Thoracic aorta (tissue), 2 donors: ENCODE results near the gene REV3L. TPM values are rescaled to one million over a fixed set of nuclear protein-coding genes. Genes with fewer than 3 reads are reported as not detected.

Experiments used
- ATAC-seq: fragments of 150-250 bp; one replicate; pipeline ENCODE4 v1.8.0; 2017; ENCODE audit warnings: low read depth; ENCODE audit not compliant: insufficient number of reproducible peaks, low FRiP score
- DNase-seq: peaks from one replicate; pipeline ENCODE4 v3.0.0-alpha.2; 2020; ENCODE audit warnings: low spot score
- H3K27ac ChIP-seq, 2 donors: fragments of 200-600 bp; sonication (generic); 1 replicate in 1 of 2; 2 replicates in 1 of 2; pipeline ENCODE4 v1.5.1; 2016; ENCODE audit warnings: mild to moderate bottlenecking in 2 of 2, moderate library complexity in 2 of 2
- H3K27me3 ChIP-seq: fragments of 200-600 bp; sonication (generic); replicated peaks from 2 replicates; pipeline ENCODE4 v1.6.0; 2016; ENCODE audit warnings: mild to moderate bottlenecking; ENCODE audit not compliant: insufficient read depth
- H3K36me3 ChIP-seq: fragments of 200-600 bp; sonication (generic); one replicate; pipeline ENCODE4 v1.5.1; 2016
- H3K4me1 ChIP-seq, 2 donors: fragments of 200-600 bp; sonication (generic); 1 replicate in 1 of 2; 2 replicates in 1 of 2; pipeline versions ENCODE4 v1.5.1 to v1.6.0; 2016; ENCODE audit warnings: low read depth in 2 of 2, mild to moderate bottlenecking in 1 of 2; ENCODE audit not compliant: control insufficient read depth in 1 of 2
- H3K4me3 ChIP-seq: fragments of 200-600 bp; sonication (generic); 2 replicates; pipeline ENCODE4 v1.5.1; 2016; ENCODE audit warnings: mild to moderate bottlenecking
- H3K9me3 ChIP-seq: fragments of 200-600 bp; sonication (generic); 2 replicates; pipeline ENCODE4 v1.5.1; 2016
- CTCF ChIP-seq: fragments of 200-600 bp; sonication (generic); IDR thresholded peaks from one replicate; pipeline ENCODE4 v1.5.1; 2019; ENCODE audit warnings: antibody characterized with exemption
- total RNA-seq, 2 donors: library from RNA; depleted of rRNA; stranded (reverse); fragments of >200 nt; gene quantifications; one replicate each; pipeline versions ENCODE4 v1.1.0 to v1.2.3, GENCODE V29; 2016

REV3L gene
- total RNA-seq, 2 donors from 2014 or later = 25.6 to 59.8 TPM

DNA sequence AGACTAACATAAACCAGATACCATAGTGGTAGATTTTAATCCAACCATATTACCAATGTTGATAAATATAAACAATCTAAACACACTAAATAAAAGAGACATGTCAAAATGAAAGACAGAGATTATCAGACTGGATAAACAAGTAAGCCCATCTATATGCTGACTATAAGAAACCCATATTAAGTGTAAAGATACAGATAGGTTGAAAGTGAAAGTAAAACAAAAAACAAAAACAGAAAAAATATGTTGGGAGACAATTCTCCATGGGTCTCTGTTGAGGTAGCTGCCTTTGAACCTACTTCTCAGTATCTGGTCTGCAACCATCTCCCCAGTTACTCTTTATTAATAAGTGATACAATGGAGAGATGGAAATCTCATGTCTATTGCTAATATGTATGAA, 21.2 kb downstream of the REV3L start:
- no peak for TF ChIP-seq CTCF
- Histone ChIP-seq H3K4me1 (peaks cover 9 to 23% of the 10 kb centered on the region in 2 donors), H3K36me3 (no peaks in the 10 kb centered on the region), H3K27ac (no peak overlapping the region), H3K9me3 (no peaks in the 10 kb centered on the region), H3K4me3 (peak overlapping the region; percentile 23), H3K27me3 (no peaks in the 10 kb centered on the region)
- ATAC-seq = no peak
- no peak for DNase-seq

GRCh38 chr6:111458670-111459232, 24.3 kb downstream of the REV3L start:
- no peak overlapping the region for H3K27ac ChIP-seq
- no peaks in the 10 kb centered on the region for H3K27me3 ChIP-seq
- TF ChIP-seq CTCF = no peak
- H3K36me3 ChIP-seq = no peaks in the 10 kb centered on the region
- DNase-seq (no peak), ATAC-seq (no peak)
- peaks cover 12 to 27% of the 10 kb centered on the region in 2 donors for H3K4me1 ChIP-seq
- no peak overlapping the region for H3K4me3 ChIP-seq
- H3K9me3 ChIP-seq = no peaks in the 10 kb centered on the region

DNA sequence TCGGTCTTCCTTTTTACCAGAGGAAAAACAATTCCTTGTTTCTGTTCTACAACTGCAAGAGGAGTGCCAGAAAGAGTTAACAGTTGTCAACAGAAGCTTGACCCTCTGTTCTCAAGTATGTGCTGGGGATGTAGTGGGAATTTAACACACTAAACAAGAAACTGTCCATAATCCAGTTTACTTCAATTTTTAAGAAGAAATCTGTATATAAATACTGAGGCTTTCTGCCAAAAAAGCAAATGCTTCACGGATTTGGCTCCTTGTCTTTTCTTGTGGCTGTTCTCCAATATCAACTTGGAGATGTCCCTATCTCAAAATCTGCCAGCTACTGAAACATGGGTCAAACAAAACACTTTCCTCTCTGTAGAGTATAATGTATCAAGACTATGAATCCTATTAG, 26.8 kb downstream of the REV3L start:
- DNase-seq (no peak), ATAC-seq (no peak)
- Histone ChIP-seq H3K27ac (no peak overlapping the region), H3K27me3 (no peaks in the 10 kb centered on the region), H3K4me1 (peaks cover 3 to 13% of the 10 kb centered on the region in 2 donors), H3K4me3 (no peak overlapping the region), H3K36me3 (no peaks in the 10 kb centered on the region), H3K9me3 (no peaks in the 10 kb centered on the region)
- TF ChIP-seq CTCF = no peak

DNA sequence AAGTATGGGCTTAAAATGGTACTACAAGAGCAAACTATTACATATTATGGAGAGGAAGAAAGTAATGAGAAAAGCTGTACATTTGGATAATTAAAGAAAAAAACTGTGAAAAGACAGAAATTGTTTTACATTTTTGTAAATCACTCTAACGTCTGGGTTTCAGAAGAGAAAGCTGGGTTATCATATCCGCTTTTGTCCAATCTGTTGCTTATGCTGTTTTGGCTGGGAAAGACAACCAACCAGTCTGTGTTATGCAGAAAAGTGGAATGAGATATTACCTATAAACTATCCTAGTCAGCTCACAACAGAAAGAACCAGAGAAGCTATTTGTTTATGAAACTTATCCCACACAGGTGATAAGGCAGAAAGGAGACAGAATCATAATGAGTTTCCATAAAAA, 32.4 kb downstream of the REV3L start:
- H3K4me1 ChIP-seq = peaks cover 6 to 25% of the 10 kb centered on the region in 2 donors

DNA sequence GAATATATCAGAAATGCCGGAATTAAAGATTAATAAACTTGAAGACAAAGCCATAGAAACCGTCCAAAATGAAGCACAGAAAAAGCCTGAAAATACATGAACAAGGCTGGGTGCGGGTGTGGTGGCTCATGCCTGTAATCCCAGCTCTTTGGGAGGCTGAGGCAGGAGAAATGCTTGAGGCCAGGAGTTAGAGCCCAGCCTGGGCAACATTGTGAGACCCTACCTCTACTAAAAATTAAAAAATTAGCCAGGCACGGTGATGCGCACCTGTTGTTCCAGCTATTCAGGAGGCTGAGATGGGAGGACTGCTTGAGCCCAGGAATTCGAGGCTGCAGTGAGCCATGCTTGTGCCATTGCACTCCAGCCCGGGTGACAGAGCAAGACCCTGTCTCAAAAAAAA, 32.9 kb downstream of the REV3L start:
- no peaks in the 10 kb centered on the region for H3K27me3 ChIP-seq
- no peaks in the 10 kb centered on the region for H3K36me3 ChIP-seq
- H3K4me3 ChIP-seq = no peak overlapping the region
- no peak for DNase-seq
- no peak for ATAC-seq
- H3K9me3 ChIP-seq = no peaks in the 10 kb centered on the region
- H3K27ac ChIP-seq = no peak overlapping the region
- no peak for TF ChIP-seq CTCF
- H3K4me1 ChIP-seq = peaks cover 6 to 25% of the 10 kb centered on the region in 2 donors

More for the DNA sequence above, 32.4 kb downstream of the REV3L start:
- Histone ChIP-seq H3K4me3 (no peak overlapping the region), H3K27me3 (no peaks in the 10 kb centered on the region), H3K9me3 (no peaks in the 10 kb centered on the region), H3K36me3 (no peaks in the 10 kb centered on the region), H3K27ac (no peak overlapping the region)
- DNase-seq = no peak
- ATAC-seq = no peak
- TF ChIP-seq CTCF = no peak
